Osteoblast (primary cell): ENCODE data around the gene CCL11. TPM values are rescaled to one million over a fixed set of nuclear protein-coding genes. Genes with fewer than 3 reads are reported as not detected.

Source experiments
- DNase-seq: peaks from one replicate; pipeline ENCODE4 v3.0.0; 2011; ENCODE audit warnings: low spot score, mixed read lengths; ENCODE audit not compliant: insufficient read length; ENCODE audit errors: missing footprints
- H2AFZ ChIP-seq: 2 replicates; pipeline ENCODE4 v1.6.0; 2011; ENCODE audit warnings: mild to moderate bottlenecking, low read length
- H3K27ac ChIP-seq: 2 replicates; pipeline ENCODE4 v1.5.1; 2011; ENCODE audit warnings: mild to moderate bottlenecking, low read depth, low read length, moderate library complexity
- H3K27me3 ChIP-seq: 2 replicates; pipeline ENCODE4 v1.6.0; 2012; ENCODE audit warnings: mild to moderate bottlenecking, control low read depth, inconsistent platforms, low read length, moderate library complexity; ENCODE audit not compliant: insufficient read depth
- H3K36me3 ChIP-seq: 2 replicates; pipeline ENCODE4 v1.5.1; 2011; ENCODE audit warnings: mild to moderate bottlenecking, low read length, control low read depth, moderate library complexity; ENCODE audit not compliant: insufficient read depth
- H3K4me1 ChIP-seq: 2 replicates; pipeline ENCODE4 v1.5.1; 2011; ENCODE audit warnings: mild to moderate bottlenecking, low read length, control low read depth, moderate library complexity; ENCODE audit not compliant: insufficient read depth
- H3K4me2 ChIP-seq: 2 replicates; pipeline ENCODE4 v1.6.0; 2011; ENCODE audit warnings: mild to moderate bottlenecking, low read length; ENCODE audit not compliant: insufficient read depth
- H3K4me3 ChIP-seq: fragments of 200-600 bp; sonication (generic); 3 replicates; pipeline ENCODE4 v1.5.1; 2012; ENCODE audit warnings: mild to moderate bottlenecking, low read length, inconsistent platforms; ENCODE audit not compliant: insufficient read depth
- H3K79me2 ChIP-seq: 2 replicates; pipeline ENCODE4 v1.6.0; 2012; ENCODE audit warnings: mild to moderate bottlenecking, low read length, control low read depth, inconsistent platforms; ENCODE audit not compliant: insufficient read depth
- H3K9me3 ChIP-seq: 2 replicates; pipeline ENCODE4 v1.5.1; 2011; ENCODE audit warnings: low read depth, low read length, control low read depth
- H4K20me1 ChIP-seq: 2 replicates; pipeline ENCODE4 v1.6.0; 2012; ENCODE audit warnings: mild to moderate bottlenecking, low read length, control low read depth; ENCODE audit not compliant: insufficient read depth
- total RNA-seq: library from RNA; depleted of rRNA; stranded (reverse); fragments of >200 nt; gene quantifications from 2 replicates; pipeline ENCODE4 v1.2.3, GENCODE V29; 2012
- TF ChIP-seq, protein P1 (sequence below): IDR thresholded peaks from 2 replicates; pipeline ENCODE4 v1.5.1; 2011; ENCODE audit warnings: mild to moderate bottlenecking, low read depth, low read length, moderate library complexity; ENCODE audit errors: extremely low read depth

The CCL11 gene
- total RNA-seq, 1 donor: not detected

DNA sequence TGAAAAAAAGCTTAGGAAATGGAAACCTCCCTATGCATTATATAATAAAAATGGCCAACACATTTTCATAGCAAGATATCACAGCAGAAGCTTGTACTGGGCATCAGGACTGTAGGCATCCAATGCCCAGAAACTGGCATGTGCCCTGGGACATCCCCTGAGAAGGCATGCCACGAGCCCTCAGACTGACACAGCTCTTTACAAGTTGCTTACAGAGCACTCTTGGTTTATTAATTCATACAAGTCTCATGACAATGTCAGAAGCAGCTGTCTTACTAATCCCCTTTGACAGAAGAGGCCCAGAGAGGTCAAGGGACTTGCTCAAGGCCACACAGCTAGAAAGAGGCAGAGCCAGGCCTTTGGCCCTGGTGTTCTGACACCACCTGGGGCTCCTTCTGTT is 36.1 kb upstream of the CCL11 start:
- no peaks in the 10 kb centered on the region for H3K79me2 ChIP-seq
- DNase-seq: no peak
- TF ChIP-seq, protein P1, sequence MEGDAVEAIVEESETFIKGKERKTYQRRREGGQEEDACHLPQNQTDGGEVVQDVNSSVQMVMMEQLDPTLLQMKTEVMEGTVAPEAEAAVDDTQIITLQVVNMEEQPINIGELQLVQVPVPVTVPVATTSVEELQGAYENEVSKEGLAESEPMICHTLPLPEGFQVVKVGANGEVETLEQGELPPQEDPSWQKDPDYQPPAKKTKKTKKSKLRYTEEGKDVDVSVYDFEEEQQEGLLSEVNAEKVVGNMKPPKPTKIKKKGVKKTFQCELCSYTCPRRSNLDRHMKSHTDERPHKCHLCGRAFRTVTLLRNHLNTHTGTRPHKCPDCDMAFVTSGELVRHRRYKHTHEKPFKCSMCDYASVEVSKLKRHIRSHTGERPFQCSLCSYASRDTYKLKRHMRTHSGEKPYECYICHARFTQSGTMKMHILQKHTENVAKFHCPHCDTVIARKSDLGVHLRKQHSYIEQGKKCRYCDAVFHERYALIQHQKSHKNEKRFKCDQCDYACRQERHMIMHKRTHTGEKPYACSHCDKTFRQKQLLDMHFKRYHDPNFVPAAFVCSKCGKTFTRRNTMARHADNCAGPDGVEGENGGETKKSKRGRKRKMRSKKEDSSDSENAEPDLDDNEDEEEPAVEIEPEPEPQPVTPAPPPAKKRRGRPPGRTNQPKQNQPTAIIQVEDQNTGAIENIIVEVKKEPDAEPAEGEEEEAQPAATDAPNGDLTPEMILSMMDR: no peak
- no peaks in the 10 kb centered on the region for H4K20me1 ChIP-seq
- H3K27ac ChIP-seq: peak overlapping the region; percentile 95
- H3K4me1 ChIP-seq: peaks cover 66% of the 10 kb centered on the region
- no peaks in the 10 kb centered on the region for H3K9me3 ChIP-seq
- no peak overlapping the region for H3K4me3 ChIP-seq
- H3K27me3 ChIP-seq: no peaks in the 10 kb centered on the region
- no peaks in the 10 kb centered on the region for H3K36me3 ChIP-seq
- H2AFZ ChIP-seq: no peak overlapping the region
- peak overlapping the region; percentile 19 for H3K4me2 ChIP-seq

- Histone ChIP-seq H3K4me2 (no peak overlapping the region), H3K79me2 (no peaks in the 10 kb centered on the region), H3K4me1 (peaks cover 81% of the 10 kb centered on the region), H3K9me3 (no peaks in the 10 kb centered on the region), H3K4me3 (no peak overlapping the region), H3K27ac (peak overlapping the region; percentile 95), H2AFZ (no peak overlapping the region), H4K20me1 (no peaks in the 10 kb centered on the region), H3K36me3 (peaks cover 2% of the 10 kb centered on the region), H3K27me3 (no peaks in the 10 kb centered on the region)
- DNase-seq: no peak
- TF ChIP-seq, protein P1: no peak
Measured at GRCh38 chr17:34251186-34251585, 34.4 kb upstream of the CCL11 start.

DNA sequence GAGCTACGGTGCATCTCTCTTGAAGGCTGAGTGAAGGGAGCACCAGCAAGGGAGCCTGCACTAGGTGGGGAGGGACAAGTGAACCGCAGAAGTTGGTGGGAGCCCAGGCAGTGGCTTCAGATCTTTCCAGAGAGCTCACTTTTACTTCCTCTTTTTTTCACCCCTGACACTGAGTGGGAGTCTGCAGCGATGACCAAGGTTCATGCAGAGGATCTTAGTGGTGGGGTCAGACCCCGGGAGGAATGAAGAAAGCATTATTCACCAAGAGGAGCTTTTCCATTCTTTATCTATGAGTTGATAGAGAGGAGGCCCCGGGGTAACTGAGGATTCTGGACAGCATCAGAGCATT is 33.5 kb upstream of the CCL11 start:
- DNase-seq: no peak
- no peak overlapping the region for H2AFZ ChIP-seq

GRCh38 chr17:34252444-34253138 is 33.0 kb upstream of the CCL11 start:
- TF ChIP-seq, protein P1: no peak
- H3K4me1 ChIP-seq: peaks cover 87% of the 10 kb centered on the region

More for the DNA sequence above, 33.5 kb upstream of the CCL11 start:
- Histone ChIP-seq H4K20me1 (no peaks in the 10 kb centered on the region), H3K27me3 (no peaks in the 10 kb centered on the region), H3K79me2 (no peaks in the 10 kb centered on the region), H3K36me3 (peaks cover 6% of the 10 kb centered on the region), H3K9me3 (no peaks in the 10 kb centered on the region), H3K4me3 (peak overlapping the region; percentile 27), H3K4me1 (peaks cover 87% of the 10 kb centered on the region), H3K4me2 (peak overlapping the region; percentile 88), H3K27ac (peak overlapping the region; percentile 95)
- TF ChIP-seq, protein P1: no peak

More at GRCh38 chr17:34252444-34253138, 33.0 kb upstream of the CCL11 start:
- Histone ChIP-seq H3K27me3 (no peaks in the 10 kb centered on the region), H3K79me2 (no peaks in the 10 kb centered on the region), H2AFZ (no peak overlapping the region), H3K27ac (peak overlapping the region; percentile 95), H3K9me3 (no peaks in the 10 kb centered on the region), H4K20me1 (no peaks in the 10 kb centered on the region), H3K4me3 (peak overlapping the region; percentile 27), H3K36me3 (peaks cover 6% of the 10 kb centered on the region), H3K4me2 (peak overlapping the region; percentile 88)
- DNase-seq: no peak
